Ovary (tissue), 3 donors: ENCODE data around the gene BEND7.

ENCODE experiments used
- CTCF ChIP-seq, 3 donors: fragments of 450-650 bp in 2 of 3; fragments of 200-600 bp in 1 of 3; IDR thresholded peaks; one replicate each; pipeline versions ENCODE4 v1.5.1 to v1.8.0; 2016 to 2022; ENCODE audit warnings: antibody characterized with exemption in 3 of 3, mild to moderate bottlenecking in 1 of 3
- EP300 ChIP-seq: sonication (generic); formaldehyde crosslinking; IDR thresholded peaks from one replicate; pipeline ENCODE4 v1.6.1; 2017; ENCODE audit warnings: antibody characterized with exemption
- donor health status: DM: no; HTN: no; CAD: no.

- no peak for TF ChIP-seq EP300
- TF ChIP-seq CTCF (IDR thresholded peaks at IDR 0.05), result no peak
Observed at GRCh38 chr10:13473986-13474385, 54.8 kb downstream of the BEND7 start.
